Liver (tissue), 9 donors: ENCODE results near the gene ELOB. TPM values are rescaled to one million over a fixed set of nuclear protein-coding genes. Genes with fewer than 3 reads are reported as not detected.

Source experiments
- DNase-seq: peaks from one replicate; pipeline ENCODE4 v3.0.0-alpha.2; 2017; ENCODE audit warnings: low spot score
- H3K27ac ChIP-seq, 2 donors: one replicate each; pipeline ENCODE4 v1.7.0; 2013; ENCODE audit warnings: inconsistent platforms in 2 of 2, low read length in 2 of 2, control low read depth in 1 of 2, low read depth in 1 of 2, mild to moderate bottlenecking in 1 of 2
- H3K27me3 ChIP-seq, 4 donors: one replicate each; pipeline versions ENCODE4 v1.6.1 to v1.7.0; 2013; ENCODE audit warnings: low read length in 3 of 4, inconsistent platforms in 1 of 4, mild to moderate bottlenecking in 1 of 4, moderate library complexity in 1 of 4; ENCODE audit not compliant: control insufficient read depth in 4 of 4, insufficient read depth in 4 of 4
- H3K36me3 ChIP-seq, 4 donors: one replicate each; pipeline versions ENCODE4 v1.6.1 to v1.7.0; 2013; ENCODE audit warnings: low read length in 3 of 4, mild to moderate bottlenecking in 3 of 4, low read depth in 1 of 4, moderate library complexity in 1 of 4; ENCODE audit not compliant: control insufficient read depth in 4 of 4, insufficient read depth in 3 of 4
- H3K4me1 ChIP-seq, 4 donors: one replicate each; pipeline versions ENCODE4 v1.6.1 to v1.7.0; 2013; ENCODE audit warnings: low read length in 3 of 4, mild to moderate bottlenecking in 3 of 4, moderate library complexity in 1 of 4; ENCODE audit not compliant: control insufficient read depth in 4 of 4, insufficient read depth in 4 of 4
- H3K4me3 ChIP-seq, 3 donors: one replicate each; pipeline versions ENCODE4 v1.6.1 to v1.7.0; 2013; ENCODE audit warnings: low read length in 3 of 3, control low read depth in 1 of 3, low read depth in 1 of 3, mild to moderate bottlenecking in 1 of 3
- H3K9ac ChIP-seq, 2 donors: one replicate each; pipeline ENCODE4 v1.7.0; 2013; ENCODE audit warnings: low read length in 2 of 2, mild to moderate bottlenecking in 2 of 2, moderate library complexity in 2 of 2, control low read depth in 1 of 2, low read depth in 1 of 2
- H3K9me3 ChIP-seq, 4 donors: one replicate each; pipeline versions ENCODE4 v1.6.1 to v1.7.0; 2013; ENCODE audit warnings: low read length in 3 of 4; ENCODE audit not compliant: control insufficient read depth in 4 of 4
- CTCF ChIP-seq: fragments of 150-350 bp; IDR thresholded peaks from 2 replicates; pipeline ENCODE4 v1.5.1; 2017; ENCODE audit warnings: improper control_type of control experiment, low read depth, low read length; ENCODE audit not compliant: missing input control
- EGR1 ChIP-seq, 2 donors: IDR thresholded peaks; 2 replicates each; pipeline ENCODE4 v1.6.1; 2016 to 2018; ENCODE audit warnings: antibody characterized with exemption in 2 of 2, low read depth in 2 of 2
- FOXA1 ChIP-seq: IDR thresholded peaks from 2 replicates; pipeline ENCODE4 v1.6.1; 2016; ENCODE audit warnings: antibody characterized with exemption
- FOXA2 ChIP-seq: IDR thresholded peaks from 2 replicates; pipeline ENCODE4 v1.6.1; 2016; ENCODE audit warnings: antibody characterized with exemption
- GABPA ChIP-seq, 2 donors: IDR thresholded peaks in 1 of 2; conservative IDR thresholded peaks in 1 of 2; 2 replicates each; pipeline ENCODE4 v1.6.1; 2016; ENCODE audit warnings: antibody characterized with exemption in 2 of 2, mild to moderate bottlenecking in 1 of 2, moderate library complexity in 1 of 2
- HNF4A ChIP-seq, 2 donors: conservative IDR thresholded peaks; 2 replicates each; pipeline ENCODE4 v1.6.1; 2016; ENCODE audit warnings: antibody characterized with exemption in 2 of 2, mild to moderate bottlenecking in 2 of 2
- JUND ChIP-seq, 2 donors: IDR thresholded peaks; 2 replicates each; pipeline ENCODE4 v1.6.1; 2016; ENCODE audit warnings: antibody characterized with exemption in 2 of 2
- NR2F2 ChIP-seq: IDR thresholded peaks from 2 replicates; pipeline ENCODE4 v1.6.1; 2016; ENCODE audit warnings: antibody characterized with exemption
- SP1 ChIP-seq: IDR thresholded peaks from 2 replicates; pipeline ENCODE4 v1.6.1; 2018; ENCODE audit warnings: antibody characterized with exemption, mild to moderate bottlenecking
- TAF1 ChIP-seq: conservative IDR thresholded peaks from 2 replicates; pipeline ENCODE4 v1.6.1; 2016; ENCODE audit warnings: antibody characterized with exemption, mild to moderate bottlenecking
- YY1 ChIP-seq: IDR thresholded peaks from 2 replicates; pipeline ENCODE4 v1.6.1; 2016; ENCODE audit warnings: antibody characterized with exemption, mild to moderate bottlenecking
- WGBS: extraction: QIAGEN DNeasy Blood & Tissue Kit; methylation state at CpG from one replicate; pipeline ENCODE4 v1.1.7; 2013; 5-methylcytosine and 5-hydroxymethylcytosine counted together
- polyA plus RNA-seq, 2 donors: library from polyadenylated mRNA; stranded (reverse) in 1 of 2; unstranded in 1 of 2; fragments of 200-250 nt in 1 of 2; fragments of >200 nt in 1 of 2; fragmentation: Nextera tagmentation in 1 of 2; extraction: Ambion mirVana in 1 of 2; gene quantifications; one replicate each; pipeline versions ENCODE4 v1.2.1 to v1.2.3, GENCODE V29; 2013 to 2015
- total RNA-seq, 2 donors: library from RNA; depleted of rRNA; stranded (reverse); fragments of >200 nt; gene quantifications; one replicate each; pipeline ENCODE4 v1.2.3, GENCODE V29; 2014
- TF ChIP-seq, protein P1 (sequence below): IDR thresholded peaks from 2 replicates; pipeline ENCODE4 v1.6.1; 2016; ENCODE audit warnings: antibody characterized with exemption, mild to moderate bottlenecking
- TF ChIP-seq, protein P2 (sequence below): IDR thresholded peaks from 2 replicates; pipeline ENCODE4 v1.6.1; 2016; ENCODE audit warnings: antibody characterized with exemption
- TF ChIP-seq, protein P3 (sequence below): IDR thresholded peaks from 2 replicates; pipeline ENCODE4 v1.6.1; 2016; ENCODE audit warnings: antibody characterized with exemption
- donor health status: healthy.
- donor health status: healthy.
- donor health status: healthy.
- donor health status: healthy.
- donor health status: healthy.

ELOB gene
- total and polyA plus RNA-seq, 4 donors = 114 to 395 (median 313) TPM

- TF ChIP-seq, protein P1, sequence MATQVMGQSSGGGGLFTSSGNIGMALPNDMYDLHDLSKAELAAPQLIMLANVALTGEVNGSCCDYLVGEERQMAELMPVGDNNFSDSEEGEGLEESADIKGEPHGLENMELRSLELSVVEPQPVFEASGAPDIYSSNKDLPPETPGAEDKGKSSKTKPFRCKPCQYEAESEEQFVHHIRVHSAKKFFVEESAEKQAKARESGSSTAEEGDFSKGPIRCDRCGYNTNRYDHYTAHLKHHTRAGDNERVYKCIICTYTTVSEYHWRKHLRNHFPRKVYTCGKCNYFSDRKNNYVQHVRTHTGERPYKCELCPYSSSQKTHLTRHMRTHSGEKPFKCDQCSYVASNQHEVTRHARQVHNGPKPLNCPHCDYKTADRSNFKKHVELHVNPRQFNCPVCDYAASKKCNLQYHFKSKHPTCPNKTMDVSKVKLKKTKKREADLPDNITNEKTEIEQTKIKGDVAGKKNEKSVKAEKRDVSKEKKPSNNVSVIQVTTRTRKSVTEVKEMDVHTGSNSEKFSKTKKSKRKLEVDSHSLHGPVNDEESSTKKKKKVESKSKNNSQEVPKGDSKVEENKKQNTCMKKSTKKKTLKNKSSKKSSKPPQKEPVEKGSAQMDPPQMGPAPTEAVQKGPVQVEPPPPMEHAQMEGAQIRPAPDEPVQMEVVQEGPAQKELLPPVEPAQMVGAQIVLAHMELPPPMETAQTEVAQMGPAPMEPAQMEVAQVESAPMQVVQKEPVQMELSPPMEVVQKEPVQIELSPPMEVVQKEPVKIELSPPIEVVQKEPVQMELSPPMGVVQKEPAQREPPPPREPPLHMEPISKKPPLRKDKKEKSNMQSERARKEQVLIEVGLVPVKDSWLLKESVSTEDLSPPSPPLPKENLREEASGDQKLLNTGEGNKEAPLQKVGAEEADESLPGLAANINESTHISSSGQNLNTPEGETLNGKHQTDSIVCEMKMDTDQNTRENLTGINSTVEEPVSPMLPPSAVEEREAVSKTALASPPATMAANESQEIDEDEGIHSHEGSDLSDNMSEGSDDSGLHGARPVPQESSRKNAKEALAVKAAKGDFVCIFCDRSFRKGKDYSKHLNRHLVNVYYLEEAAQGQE = no peak
Measured at GRCh38 chr16:2806286-2806685, 29.2 kb upstream of the ELOB start (continued).

GRCh38 chr16:2804728-2805127, 27.6 kb upstream of the ELOB start:
- peaks cover 0 to 10% (median 5%) of the 10 kb centered on the region in 4 donors for H3K9me3 ChIP-seq
- H3K9ac ChIP-seq = no peak overlapping the region
- H3K4me1 ChIP-seq = no peaks in the 10 kb centered on the region
- no peaks in the 10 kb centered on the region for H3K27me3 ChIP-seq
- WGBS = 90% methylated on average over 4 of the region's 4 CpGs
- TF ChIP-seq CTCF (no peak), EGR1 (IDR thresholded peaks at IDR 0.05; ENCODE audit: low read depth in 2 of 2) (no peak), FOXA1 (no peak), FOXA2 (no peak), HNF4A (conservative IDR thresholded peaks at IDR 0.05) (no peak)
- no peak for DNase-seq
- H3K27ac ChIP-seq = no peak overlapping the region
- H3K36me3 ChIP-seq = no peaks in the 10 kb centered on the region
- no peak overlapping the region for H3K4me3 ChIP-seq

- 77% methylated on average over 3 of the region's 3 CpGs for whole genome bisulfite sequencing
- DNase-seq = no peak
- TF ChIP-seq, protein P2, sequence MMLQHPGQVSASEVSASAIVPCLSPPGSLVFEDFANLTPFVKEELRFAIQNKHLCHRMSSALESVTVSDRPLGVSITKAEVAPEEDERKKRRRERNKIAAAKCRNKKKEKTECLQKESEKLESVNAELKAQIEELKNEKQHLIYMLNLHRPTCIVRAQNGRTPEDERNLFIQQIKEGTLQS = no peak
- TF ChIP-seq SP1 (no peak), EGR1 (IDR thresholded peaks at IDR 0.05; ENCODE audit: low read depth in 2 of 2) (no peak), YY1 (no peak), CTCF (no peak), FOXA1 (no peak), TAF1 (no peak), NR2F2 (no peak), JUND (IDR thresholded peaks at IDR 0.05) (no peak), FOXA2 (no peak), GABPA (IDR thresholded peaks at IDR 0.05 in 1 of 2, conservative IDR thresholded peaks at IDR 0.05 in 1 of 2) (no peak)
- TF ChIP-seq, protein P3, sequence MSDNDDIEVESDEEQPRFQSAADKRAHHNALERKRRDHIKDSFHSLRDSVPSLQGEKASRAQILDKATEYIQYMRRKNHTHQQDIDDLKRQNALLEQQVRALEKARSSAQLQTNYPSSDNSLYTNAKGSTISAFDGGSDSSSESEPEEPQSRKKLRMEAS = no peak
- peaks cover 0 to 10% (median 5%) of the 10 kb centered on the region in 4 donors for H3K9me3 ChIP-seq
- H3K4me1 ChIP-seq = no peaks in the 10 kb centered on the region
- no peaks in the 10 kb centered on the region for H3K36me3 ChIP-seq
- H3K9ac ChIP-seq = no peak overlapping the region
- no peaks in the 10 kb centered on the region for H3K27me3 ChIP-seq
- H3K4me3 ChIP-seq = no peak overlapping the region
- no peak overlapping the region for H3K27ac ChIP-seq
Measured at GRCh38 chr16:2803545-2804195, 26.6 kb upstream of the ELOB start.
